ENCODE results near the gene RIN3.

- TF ChIP-seq, protein P1, sequence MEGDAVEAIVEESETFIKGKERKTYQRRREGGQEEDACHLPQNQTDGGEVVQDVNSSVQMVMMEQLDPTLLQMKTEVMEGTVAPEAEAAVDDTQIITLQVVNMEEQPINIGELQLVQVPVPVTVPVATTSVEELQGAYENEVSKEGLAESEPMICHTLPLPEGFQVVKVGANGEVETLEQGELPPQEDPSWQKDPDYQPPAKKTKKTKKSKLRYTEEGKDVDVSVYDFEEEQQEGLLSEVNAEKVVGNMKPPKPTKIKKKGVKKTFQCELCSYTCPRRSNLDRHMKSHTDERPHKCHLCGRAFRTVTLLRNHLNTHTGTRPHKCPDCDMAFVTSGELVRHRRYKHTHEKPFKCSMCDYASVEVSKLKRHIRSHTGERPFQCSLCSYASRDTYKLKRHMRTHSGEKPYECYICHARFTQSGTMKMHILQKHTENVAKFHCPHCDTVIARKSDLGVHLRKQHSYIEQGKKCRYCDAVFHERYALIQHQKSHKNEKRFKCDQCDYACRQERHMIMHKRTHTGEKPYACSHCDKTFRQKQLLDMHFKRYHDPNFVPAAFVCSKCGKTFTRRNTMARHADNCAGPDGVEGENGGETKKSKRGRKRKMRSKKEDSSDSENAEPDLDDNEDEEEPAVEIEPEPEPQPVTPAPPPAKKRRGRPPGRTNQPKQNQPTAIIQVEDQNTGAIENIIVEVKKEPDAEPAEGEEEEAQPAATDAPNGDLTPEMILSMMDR (IDR thresholded peaks at IDR 0.05) = no peak
- no peak for TF ChIP-seq POLR2A (IDR thresholded peaks at IDR 0.05)
Measured at GRCh38 chr14:92609955-92610354, 96.4 kb downstream of the RIN3 start.
